ENCODE results near the gene TRIOBP. TPM values are rescaled to one million over a fixed set of nuclear protein-coding genes. Genes with fewer than 3 reads are reported as not detected.
"Not testable (repeated sequence)": the region's sequence is repeated elsewhere in the genome, so short reads cannot be mapped to it uniquely, and the experiment has no call there.

The TRIOBP gene
- total RNA-seq, 4 donors from 2014 or later, result 45.3 to 86.4 (median 65.1) TPM

- intact Hi-C loops (cut with DNase I; ENCODE audit: low total_unique reads), result no loop called here
- WGBS, 2 donors, result 94 to 98% methylated on average over 2 of the region's 2 CpGs
- DNase-seq (ENCODE audit: low spot score in 2 of 2), result no peak
- H3K4me3 ChIP-seq (ENCODE audit: low read depth, poor library complexity, severe bottlenecking), result no peak overlapping the region
- TF ChIP-seq POLR2A (IDR thresholded peaks at IDR 0.05) (no peak), CTCF (IDR thresholded peaks at IDR 0.05) (no peak)
These were observed 17.8 kb downstream of the TRIOBP start for GRCh38 chr22:37714634-37715033.

GRCh38 chr22:37715760-37716159 is 18.9 kb downstream of the TRIOBP start:
- no peak for DNase-seq (ENCODE audit: low spot score in 2 of 2)
- no peak overlapping the region for H3K4me3 ChIP-seq (ENCODE audit: low read depth, poor library complexity, severe bottlenecking)
- WGBS, 2 donors, result 76 to 96% methylated on average over 7 of the region's 7 CpGs
- no peak for TF ChIP-seq CTCF (IDR thresholded peaks at IDR 0.05)
- TF ChIP-seq POLR2A (IDR thresholded peaks at IDR 0.05), result no peak
- intact Hi-C loops (cut with DNase I; ENCODE audit: low total_unique reads), result no loop called here

- intact Hi-C loops (cut with DNase I; ENCODE audit: low total_unique reads), result no loop called here
- TF ChIP-seq POLR2A (IDR thresholded peaks at IDR 0.05), result no peak
- TF ChIP-seq CTCF (IDR thresholded peaks at IDR 0.05), result no peak
- no peak overlapping the region for H3K4me3 ChIP-seq (ENCODE audit: low read depth, poor library complexity, severe bottlenecking)
- DNase-seq (ENCODE audit: low spot score in 2 of 2), result no peak
- 61 to 69% methylated on average over 9 of the region's 9 CpGs for WGBS, 2 donors
These were observed 19.9 kb downstream of the TRIOBP start for GRCh38 chr22:37716708-37717107.

GRCh38 chr22:37717235-37717634 is 20.4 kb downstream of the TRIOBP start:
- intact Hi-C loops (cut with DNase I; ENCODE audit: low total_unique reads); DNase-seq (ENCODE audit: low spot score in 2 of 2); H3K4me3 ChIP-seq (ENCODE audit: low read depth, poor library complexity, severe bottlenecking): not testable (repeated sequence)
- WGBS, 2 donors, result 67 to 79% methylated on average over 7 of the region's 7 CpGs

GRCh38 chr22:37717746-37718305 is 21.0 kb downstream of the TRIOBP start:
- H3K4me3 ChIP-seq (ENCODE audit: low read depth, poor library complexity, severe bottlenecking); intact Hi-C loops (cut with DNase I; ENCODE audit: low total_unique reads); DNase-seq (ENCODE audit: low spot score in 2 of 2): not testable (repeated sequence)
- 92% methylated on average over 25 to 37 of the region's 38 CpGs for WGBS, 2 donors

- DNase-seq (ENCODE audit: low spot score in 2 of 2), result no peak
- TF ChIP-seq CTCF (IDR thresholded peaks at IDR 0.05) (no peak), POLR2A (IDR thresholded peaks at IDR 0.05) (no peak)
- intact Hi-C loops (cut with DNase I; ENCODE audit: low total_unique reads), result no loop called here
- 95 to 96% methylated on average over 25 of the region's 25 CpGs for WGBS, 2 donors
- H3K4me3 ChIP-seq (ENCODE audit: low read depth, poor library complexity, severe bottlenecking), result no peak overlapping the region
These were observed 28.8 kb downstream of the TRIOBP start for GRCh38 chr22:37725551-37726240.
